ENCODE measurements around the gene MACROD2. TPM values are rescaled to one million over a fixed set of nuclear protein-coding genes. Genes with fewer than 3 reads are reported as not detected.

MACROD2 gene
- total and polyA plus RNA-seq, 2 of the 4 experiments (the other 2 are of a cell fraction) = not detected

DNA sequence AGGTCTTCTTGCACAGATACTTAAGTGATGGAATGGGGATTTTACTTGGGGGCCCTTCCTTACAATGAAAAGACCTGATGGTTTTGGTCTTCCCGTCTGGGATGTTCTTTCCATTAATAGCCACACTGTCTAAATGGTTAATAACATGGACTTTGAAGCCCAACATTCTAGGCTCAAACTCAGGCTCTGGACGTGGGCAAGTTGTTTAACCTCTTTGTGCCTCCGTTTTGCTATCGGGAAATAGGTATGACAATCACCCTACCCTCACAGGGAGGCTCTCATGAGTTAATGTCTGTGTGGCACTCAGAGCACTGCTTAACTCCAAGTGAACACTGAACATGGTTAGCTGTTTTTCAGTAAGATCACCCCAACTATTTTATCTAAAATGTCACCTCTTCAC lies 702.8 kb downstream of the MACROD2 start:
- dilution Hi-C loops (cut with HindIII; ENCODE audit: low sequenced_read_pairs, unreplicated experiment) (no loop called here), intact Hi-C loops (cut with micrococcal nuclease) (no loop called here), in situ Hi-C loops (cut with MboI; ENCODE audit: low sequenced_read_pairs) (no loop called here)
- WGBS, 2 experiments (ENCODE audit: extremely low coverage in 2 of 2, insufficient read length in 1 of 2) = 83% methylated on average over 2 of the region's 4 CpGs; no CpG with 5 or more reads in 1 of the 2 experiments
- Histone ChIP-seq H2BK15ac (ENCODE audit: low read depth, low read length) (no peak overlapping the region), H3K27ac (ENCODE audit: insufficient read depth, low read length) (no peak overlapping the region), H3K79me1 (ENCODE audit: low read depth in 1 of 2, low read length in 2 of 2) (no peaks in the 10 kb centered on the region), H3K14ac (replicated peaks; ENCODE audit: low read depth, low read length) (no peak overlapping the region), H4K20me1 (ENCODE audit: insufficient read depth, low read length) (no peaks in the 10 kb centered on the region), H3K4ac (ENCODE audit: low read depth, low read length) (no peak overlapping the region), H3K9ac (ENCODE audit: low read depth, low read length) (no peak overlapping the region), H2BK20ac (ENCODE audit: low read depth, low read length) (no peak overlapping the region), H3K18ac (ENCODE audit: low read depth, low read length) (no peak overlapping the region), H2AK9ac (replicated peaks; ENCODE audit: low read depth, low read length, poor library complexity) (no peak overlapping the region), H2BK5ac (ENCODE audit: low read depth, low read length, poor library complexity, severe bottlenecking) (no peak overlapping the region), H4K5ac (ENCODE audit: low read depth, low read length) (no peak overlapping the region), H2BK120ac (ENCODE audit: low read depth, low read length) (no peak overlapping the region), H3K4me3 (ENCODE audit: insufficient read depth, low read depth, low read length) (no peak overlapping the region), H3K4me2 (ENCODE audit: low read depth, low read length) (no peak overlapping the region), H3K36me3 (ENCODE audit: control insufficient read depth, insufficient read depth, low read length) (no peaks in the 10 kb centered on the region), H3K23ac (ENCODE audit: low read depth, low read length) (no peak overlapping the region), H3K4me1 (ENCODE audit: control insufficient read depth, insufficient read depth, low read length) (no peaks in the 10 kb centered on the region), H3K27me3 (ENCODE audit: control insufficient read depth, insufficient read depth, low read length) (no peaks in the 10 kb centered on the region), H2AK5ac (ENCODE audit: low read depth, low read length) (no peak overlapping the region), H4K91ac (ENCODE audit: insufficient read depth, low read depth, low read length) (no peak overlapping the region), H3K9me1 (ENCODE audit: insufficient read depth, low read length) (no peaks in the 10 kb centered on the region), H2AFZ (replicated peaks; ENCODE audit: low read length, poor library complexity) (no peak overlapping the region), H3K56ac (ENCODE audit: extremely low read depth, insufficient read depth, low read length) (no peak overlapping the region), H3K9me3 (ENCODE audit: control insufficient read depth, insufficient read depth, low read length) (no peaks in the 10 kb centered on the region), H4K8ac (ENCODE audit: low read depth in 2 of 2, low read length in 2 of 2) (no peak overlapping the region)
- TF ChIP-seq MAFK (IDR thresholded peaks at IDR 0.05; ENCODE audit: low read depth, low read length) (no peak), RCOR1 (IDR thresholded peaks at IDR 0.05; ENCODE audit: insufficient replicate concordance, low read length) (no peak), SMC3 (IDR thresholded peaks at IDR 0.05; ENCODE audit: low read depth, low read length) (no peak), CEBPB (IDR thresholded peaks at IDR 0.05; ENCODE audit: low read depth, low read length) (no peak), MXI1 (IDR thresholded peaks at IDR 0.05; ENCODE audit: borderline replicate concordance, low read depth, low read length) (no peak), MAZ (IDR thresholded peaks at IDR 0.05; ENCODE audit: borderline replicate concordance, low read depth, low read length) (no peak), FOS (IDR thresholded peaks at IDR 0.05; ENCODE audit: low read depth, low read length) (no peak), CHD1 (IDR thresholded peaks at IDR 0.05; ENCODE audit: low read depth, low read length) (no peak), RAD21 (IDR thresholded peaks at IDR 0.05; ENCODE audit: low read length) (no peak), USF2 (IDR thresholded peaks at IDR 0.05; ENCODE audit: low read depth, low read length) (no peak), ELK1 (IDR thresholded peaks at IDR 0.05; ENCODE audit: borderline replicate concordance, low read depth, low read length) (no peak)
- TF ChIP-seq, protein P1, sequence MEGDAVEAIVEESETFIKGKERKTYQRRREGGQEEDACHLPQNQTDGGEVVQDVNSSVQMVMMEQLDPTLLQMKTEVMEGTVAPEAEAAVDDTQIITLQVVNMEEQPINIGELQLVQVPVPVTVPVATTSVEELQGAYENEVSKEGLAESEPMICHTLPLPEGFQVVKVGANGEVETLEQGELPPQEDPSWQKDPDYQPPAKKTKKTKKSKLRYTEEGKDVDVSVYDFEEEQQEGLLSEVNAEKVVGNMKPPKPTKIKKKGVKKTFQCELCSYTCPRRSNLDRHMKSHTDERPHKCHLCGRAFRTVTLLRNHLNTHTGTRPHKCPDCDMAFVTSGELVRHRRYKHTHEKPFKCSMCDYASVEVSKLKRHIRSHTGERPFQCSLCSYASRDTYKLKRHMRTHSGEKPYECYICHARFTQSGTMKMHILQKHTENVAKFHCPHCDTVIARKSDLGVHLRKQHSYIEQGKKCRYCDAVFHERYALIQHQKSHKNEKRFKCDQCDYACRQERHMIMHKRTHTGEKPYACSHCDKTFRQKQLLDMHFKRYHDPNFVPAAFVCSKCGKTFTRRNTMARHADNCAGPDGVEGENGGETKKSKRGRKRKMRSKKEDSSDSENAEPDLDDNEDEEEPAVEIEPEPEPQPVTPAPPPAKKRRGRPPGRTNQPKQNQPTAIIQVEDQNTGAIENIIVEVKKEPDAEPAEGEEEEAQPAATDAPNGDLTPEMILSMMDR (conservative IDR thresholded peaks at IDR 0.05; ENCODE audit: low read depth, low read length) = no peak
- no TSS peak for BruUV-seq (replicated peaks)
- DNase-seq = no peak
- ATAC-seq (ENCODE audit: low read depth) = no peak
- ChIA-PET CTCF (no interaction called here), POLR2A (ENCODE audit: unreplicated experiment) (no interaction called here)

All from IMR-90 (cell line).